Fibroblast of the aortic adventitia (primary cell): ENCODE data around the gene CYP27C1. TPM values are rescaled to one million over a fixed set of nuclear protein-coding genes. Genes with fewer than 3 reads are reported as not detected.
"Not testable (repeated sequence)": the region's sequence is repeated elsewhere in the genome, so short reads cannot be mapped to it uniquely, and the experiment has no call there.

Source experiments
- DNase-seq: peaks from one replicate; pipeline ENCODE4 v3.0.0-alpha.2; 2010; ENCODE audit warnings: low read depth
- H3K4me3 ChIP-seq: 2 replicates; pipeline ENCODE4 v1.5.1; 2011; ENCODE audit warnings: low read depth, mild to moderate bottlenecking, control low read depth, low read length, moderate library complexity
- CTCF ChIP-seq: IDR thresholded peaks from 2 replicates; pipeline ENCODE4 v1.5.1; 2011; ENCODE audit warnings: mild to moderate bottlenecking, low read length, control low read depth, inconsistent platforms; ENCODE audit not compliant: insufficient read depth
- total RNA-seq: library from RNA; depleted of rRNA; stranded (reverse); fragments of >200 nt; gene quantifications from 2 replicates; pipeline ENCODE4 v1.2.3, GENCODE V29; 2012; ENCODE audit warnings: low replicate concordance

The CYP27C1 gene
- total RNA-seq, 1 donor: 0.72 TPM

GRCh38 chr2:127231130-127231865, 11.2 kb upstream of the CYP27C1 start:
- TF ChIP-seq CTCF: no peak
- H3K4me3 ChIP-seq: no peak overlapping the region
- peak; percentile 26 for DNase-seq

- no peak for TF ChIP-seq CTCF
- H3K4me3 ChIP-seq: no peak overlapping the region
- DNase-seq: no peak
Measured at GRCh38 chr2:127229555-127229954, 9.5 kb upstream of the CYP27C1 start.

- TF ChIP-seq CTCF: no peak
- peak; percentile 25 for DNase-seq
Measured at GRCh38 chr2:127228102-127228501, 8.0 kb upstream of the CYP27C1 start.

GRCh38 chr2:127227264-127227660, 7.2 kb upstream of the CYP27C1 start:
- not testable (repeated sequence) for DNase-seq, H3K4me3 ChIP-seq

More at GRCh38 chr2:127228102-127228501, 8.0 kb upstream of the CYP27C1 start:
- H3K4me3 ChIP-seq: no peak overlapping the region

- TF ChIP-seq CTCF: no peak
- no peak overlapping the region for H3K4me3 ChIP-seq
- DNase-seq: peak; percentile 38
Measured at GRCh38 chr2:127226520-127227263, 6.6 kb upstream of the CYP27C1 start.

- DNase-seq: no peak
- TF ChIP-seq CTCF: no peak
- no peak overlapping the region for H3K4me3 ChIP-seq
Measured at GRCh38 chr2:127226132-127226519, 6.0 kb upstream of the CYP27C1 start.

GRCh38 chr2:127225186-127225960, 5.3 kb upstream of the CYP27C1 start:
- TF ChIP-seq CTCF: no peak
- DNase-seq: peak; percentile 13
- H3K4me3 ChIP-seq: no peak overlapping the region

GRCh38 chr2:127224135-127224534, 4.0 kb upstream of the CYP27C1 start:
- DNase-seq, H3K4me3 ChIP-seq: not testable (repeated sequence)
